GM23248 (cell line): ENCODE results near the gene FAM83G. TPM values are rescaled to one million over a fixed set of nuclear protein-coding genes. Genes with fewer than 3 reads are reported as not detected.

Experiments
- DNase-seq: peaks from one replicate; pipeline ENCODE4 v3.0.0-alpha.2; 2015
- H2AFZ ChIP-seq: fragments of 200-600 bp; sonication (generic); 2 replicates; pipeline ENCODE4 v1.6.1; 2016; ENCODE audit warnings: antibody characterized with exemption
- H3F3A ChIP-seq: fragments of 200-600 bp; sonication (generic); 2 replicates; pipeline ENCODE4 v1.6.1; 2016; ENCODE audit warnings: mild to moderate bottlenecking, antibody characterized with exemption, mixed run types; ENCODE audit not compliant: insufficient read depth
- H3K27ac ChIP-seq: fragments of 200-600 bp; sonication (generic); 2 replicates; pipeline ENCODE4 v1.5.1; 2016; ENCODE audit warnings: mild to moderate bottlenecking
- H3K27me3 ChIP-seq: fragments of 200-600 bp; sonication (generic); replicated peaks from 2 replicates; pipeline ENCODE4 v1.6.1; 2016; ENCODE audit warnings: mild to moderate bottlenecking; ENCODE audit not compliant: insufficient read depth
- H3K36me3 ChIP-seq: fragments of 200-600 bp; sonication (generic); 2 replicates; pipeline ENCODE4 v1.6.1; 2016; ENCODE audit warnings: low read depth, mild to moderate bottlenecking
- H3K4me1 ChIP-seq: fragments of 200-600 bp; sonication (generic); 2 replicates; pipeline ENCODE4 v1.6.1; 2016; ENCODE audit warnings: mild to moderate bottlenecking; ENCODE audit not compliant: insufficient read depth
- H3K4me2 ChIP-seq: fragments of 200-600 bp; sonication (generic); one replicate; pipeline ENCODE4 v1.6.1; 2016; ENCODE audit warnings: mild to moderate bottlenecking; ENCODE audit not compliant: unreplicated experiment
- H3K4me3 ChIP-seq: fragments of 200-600 bp; sonication (generic); 2 replicates; pipeline ENCODE4 v1.5.1; 2016; ENCODE audit warnings: mild to moderate bottlenecking
- H3K79me2 ChIP-seq: fragments of 200-600 bp; sonication (generic); 2 replicates; pipeline ENCODE4 v1.6.1; 2016; ENCODE audit warnings: mild to moderate bottlenecking; ENCODE audit not compliant: insufficient read depth
- H3K9ac ChIP-seq: fragments of 200-600 bp; sonication (generic); 2 replicates; pipeline ENCODE4 v1.6.1; 2016; ENCODE audit warnings: mild to moderate bottlenecking
- H3K9me2 ChIP-seq: fragments of 200-600 bp; sonication (generic); 2 replicates; pipeline ENCODE4 v1.6.1; 2016; ENCODE audit warnings: mixed run types, mild to moderate bottlenecking, moderate library complexity; ENCODE audit not compliant: insufficient read depth
- H3K9me3 ChIP-seq: fragments of 200-600 bp; sonication (generic); one replicate; pipeline ENCODE4 v1.6.1; 2017; ENCODE audit warnings: low read depth
- H4K20me1 ChIP-seq: fragments of 200-600 bp; sonication (generic); 2 replicates; pipeline ENCODE4 v1.6.0; 2016; ENCODE audit not compliant: insufficient read depth
- EZH2 ChIP-seq: fragments of 200-600 bp; sonication (generic); IDR thresholded peaks from 2 replicates; pipeline ENCODE4 v1.6.1; 2018; ENCODE audit warnings: antibody characterized with exemption, mild to moderate bottlenecking; ENCODE audit not compliant: insufficient read depth, poor library complexity, severe bottlenecking
- EZH2phosphoT487 ChIP-seq: fragments of 200-600 bp; sonication (generic); IDR thresholded peaks from 2 replicates; pipeline ENCODE4 v1.6.1; 2018; ENCODE audit warnings: antibody characterized with exemption, moderate library complexity, mild to moderate bottlenecking, low read depth; ENCODE audit not compliant: insufficient read depth
- WGBS, 2 experiments: methylation state at CpG; one replicate each; pipeline ENCODE4 v1.1.6; 2015 to 2017; ENCODE audit warnings: low lambda C conversion rate in 2 of 2, low coverage in 1 of 2; ENCODE audit errors: missing lambda C conversion rate in 2 of 2; 5-methylcytosine and 5-hydroxymethylcytosine counted together
- in situ Hi-C: fragments of 300-500 bp; cut with MboI; formaldehyde crosslinking; loops from 2 replicates; pipeline ENCODE4 v1.15.0; 2020
- polyA plus RNA-seq: library from polyadenylated mRNA; unstranded; fragments of >200 nt; fragmentation: Nextera tagmentation; extraction: Ambion mirVana; gene quantifications from 2 replicates; pipeline ENCODE4 v1.2.1, GENCODE V29; 2016
- total RNA-seq: library from RNA; depleted of rRNA; stranded (reverse); fragments of >200 nt; shearing (Covaris generic); gene quantifications from 2 replicates; pipeline ENCODE4 v1.2.3, GENCODE V29; 2014

Gene FAM83G
- total and polyA plus RNA-seq, 2 experiments from 2014 or later, result 8.9 to 26.2 TPM

DNA sequence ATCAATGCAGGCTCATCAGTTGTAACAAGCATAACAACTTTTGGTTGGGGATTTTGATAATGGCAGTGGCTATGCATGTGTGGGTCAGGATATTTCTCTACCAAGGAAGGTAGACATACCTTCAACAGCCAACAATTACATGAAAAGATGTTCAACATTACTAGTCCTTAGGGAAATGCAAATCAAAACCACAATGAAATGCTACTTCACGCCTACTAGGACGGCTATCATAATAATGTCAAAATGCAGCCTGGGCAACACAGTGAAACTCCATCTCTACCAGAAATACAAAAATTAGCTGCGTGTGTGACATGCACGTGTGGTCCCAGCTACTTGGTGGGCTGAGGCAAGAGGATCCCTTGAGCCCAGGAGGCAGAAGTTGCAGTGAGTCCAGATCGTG, 59.9 kb downstream of the FAM83G start:
- H3K4me1 ChIP-seq, result no peaks in the 10 kb centered on the region
- in situ Hi-C loops, result no loop called here
- no peak overlapping the region for H3K4me3 ChIP-seq
- H4K20me1 ChIP-seq, result no peaks in the 10 kb centered on the region
- H3K4me2 ChIP-seq, result no peak overlapping the region
- H3K9ac ChIP-seq, result no peak overlapping the region
- WGBS, 2 experiments, result 57 to 63% methylated on average over 5 of the region's 5 CpGs
- no peaks in the 10 kb centered on the region for H3K9me2 ChIP-seq
- TF ChIP-seq EZH2phosphoT487, result no peak
- no peak for TF ChIP-seq EZH2
- H3K36me3 ChIP-seq, result no peaks in the 10 kb centered on the region
- H3K27me3 ChIP-seq, result peaks cover 26% of the 10 kb centered on the region
- H3F3A ChIP-seq, result no peaks in the 10 kb centered on the region
- H3K79me2 ChIP-seq, result no peaks in the 10 kb centered on the region
- DNase-seq, result no peak
- H2AFZ ChIP-seq, result no peak overlapping the region
- no peak overlapping the region for H3K27ac ChIP-seq
- H3K9me3 ChIP-seq, result no peaks in the 10 kb centered on the region

DNA sequence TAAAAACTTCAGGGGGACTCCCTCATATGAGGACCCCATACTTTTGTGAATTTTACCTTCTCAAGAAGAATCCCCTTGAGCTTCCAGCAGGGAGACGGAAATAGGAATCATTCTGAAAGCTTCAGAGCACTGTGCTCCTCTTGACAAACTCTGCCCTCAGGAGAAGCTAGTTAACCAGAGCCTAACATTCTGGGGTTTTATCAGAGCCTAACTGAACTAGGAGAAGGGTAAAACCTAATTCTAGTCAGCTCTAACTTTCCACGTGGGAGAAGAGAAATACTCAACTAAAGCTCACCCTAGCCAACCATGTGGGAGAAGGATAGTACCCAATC, 65.9 kb downstream of the FAM83G start:
- in situ Hi-C loops, result loop anchor here (10.0 kb wide), 1 partner anchor 56 kb away; no protein-coding TSS in a partner anchor
- no peak for TF ChIP-seq EZH2
- TF ChIP-seq EZH2phosphoT487, result no peak
- Histone ChIP-seq H3K9me2 (no peaks in the 10 kb centered on the region), H3K9ac (no peak overlapping the region), H2AFZ (no peak overlapping the region), H3K79me2 (no peaks in the 10 kb centered on the region), H3K4me2 (no peak overlapping the region), H3K4me3 (no peak overlapping the region), H4K20me1 (no peaks in the 10 kb centered on the region), H3K36me3 (no peaks in the 10 kb centered on the region), H3K4me1 (no peaks in the 10 kb centered on the region), H3K9me3 (no peaks in the 10 kb centered on the region), H3K27me3 (peaks cover 9% of the 10 kb centered on the region), H3F3A (no peaks in the 10 kb centered on the region), H3K27ac (no peak overlapping the region)
- no peak for DNase-seq
- 67 to 79% methylated on average over 2 of the region's 2 CpGs for WGBS, 2 experiments

DNA sequence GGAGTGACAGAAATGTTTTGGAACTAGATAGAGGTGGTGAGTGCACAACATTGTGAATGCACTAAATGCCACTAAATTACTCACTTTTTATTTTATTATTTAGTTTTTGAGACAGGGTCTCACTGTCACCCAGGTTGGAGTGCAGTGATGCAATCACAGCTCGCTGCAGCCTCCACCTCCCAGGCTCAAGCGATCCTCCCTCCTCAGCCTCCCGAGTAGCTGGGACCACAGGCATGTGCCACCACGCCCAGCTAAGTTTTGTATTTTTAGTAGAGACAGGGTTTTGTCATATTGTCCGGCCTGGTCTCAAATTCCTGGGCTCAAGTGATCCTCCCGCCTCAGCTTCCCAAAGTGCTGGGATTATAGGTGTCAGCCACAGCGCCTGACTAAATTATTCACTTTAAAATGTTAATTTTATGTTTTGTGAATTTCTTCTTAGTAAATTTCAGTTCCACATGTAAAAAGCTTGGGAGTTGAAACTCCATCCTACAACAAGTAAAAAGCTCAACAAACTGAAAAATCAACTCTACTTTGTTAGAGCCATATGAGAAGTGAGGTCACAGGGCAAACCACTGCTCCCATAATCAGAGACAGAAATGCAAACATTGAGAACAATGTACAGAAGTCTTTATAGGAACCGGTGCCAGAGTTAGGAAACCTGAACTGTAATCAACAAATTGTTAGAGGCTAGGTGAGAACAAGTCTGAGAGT, 66.4 kb downstream of the FAM83G start:
- Histone ChIP-seq H3F3A (no peaks in the 10 kb centered on the region), H2AFZ (no peak overlapping the region), H3K9me2 (no peaks in the 10 kb centered on the region), H3K79me2 (no peaks in the 10 kb centered on the region), H4K20me1 (no peaks in the 10 kb centered on the region), H3K27ac (no peak overlapping the region), H3K9me3 (no peaks in the 10 kb centered on the region), H3K4me1 (no peaks in the 10 kb centered on the region), H3K4me2 (no peak overlapping the region), H3K9ac (no peak overlapping the region), H3K27me3 (peaks cover 9% of the 10 kb centered on the region), H3K4me3 (no peak overlapping the region), H3K36me3 (no peaks in the 10 kb centered on the region)
- DNase-seq, result no peak
- WGBS, 2 experiments, result 81 to 83% methylated on average over 8 of the region's 8 CpGs
- in situ Hi-C loops, result loop anchor here (10.0 kb wide), 1 partner anchor 57 kb away; no protein-coding TSS in a partner anchor
- TF ChIP-seq EZH2, result no peak
- no peak for TF ChIP-seq EZH2phosphoT487

DNA sequence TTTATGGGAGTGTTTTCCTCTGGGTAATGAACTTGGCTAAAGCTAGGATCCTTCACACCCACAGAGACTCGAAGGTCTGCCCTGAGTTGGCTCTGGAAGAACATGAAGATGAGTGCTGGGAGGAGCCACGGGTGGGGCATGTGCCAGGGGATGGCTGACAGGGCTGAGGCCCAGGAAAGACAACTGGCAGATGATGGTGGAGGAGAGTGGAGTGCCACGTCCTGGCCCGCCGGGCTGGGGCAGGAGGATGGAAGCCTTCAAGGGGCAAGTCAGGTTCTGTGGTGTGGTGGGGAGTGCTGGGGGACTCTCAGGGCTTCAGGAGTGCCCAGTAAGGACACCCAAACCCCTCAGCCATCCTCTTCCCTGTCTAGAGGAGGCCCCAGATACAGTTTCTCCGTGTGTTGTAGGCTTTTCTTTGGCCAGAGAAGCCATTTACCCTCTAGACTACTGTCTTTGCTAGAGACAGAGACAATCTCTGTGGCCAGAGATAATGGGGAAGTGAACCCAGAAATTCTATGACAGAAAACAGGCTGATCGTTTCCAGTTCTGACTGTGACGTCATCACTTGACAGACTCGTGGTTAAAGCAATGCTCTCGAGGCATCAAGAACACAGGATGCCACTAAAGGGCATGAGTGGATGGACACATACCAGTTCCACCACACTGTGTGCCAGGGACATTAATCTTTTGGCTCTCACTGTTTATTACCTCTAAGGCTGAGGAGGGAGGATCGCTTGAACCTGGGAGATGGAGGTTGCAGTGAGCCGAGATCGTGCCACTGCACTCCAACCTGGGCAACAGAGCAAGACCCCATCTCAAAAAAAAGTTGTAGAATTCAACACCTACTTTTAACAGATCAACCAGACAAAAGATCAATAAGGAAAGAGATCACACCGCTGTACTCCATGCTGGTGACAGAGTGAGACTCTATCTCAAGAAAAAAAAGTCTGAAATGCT, 71.2 kb downstream of the FAM83G start:
- Histone ChIP-seq H3K4me2 (no peak overlapping the region), H3K27me3 (peaks cover 3% of the 10 kb centered on the region; the same call in 1 of the 2 replicates), H3K79me2 (no peaks in the 10 kb centered on the region), H3K4me1 (no peaks in the 10 kb centered on the region), H3K9ac (no peak overlapping the region), H3K36me3 (peaks cover 11% of the 10 kb centered on the region), H3K9me3 (no peaks in the 10 kb centered on the region), H3K4me3 (no peak overlapping the region), H4K20me1 (no peaks in the 10 kb centered on the region), H3K27ac (no peak overlapping the region), H2AFZ (no peak overlapping the region), H3F3A (no peaks in the 10 kb centered on the region), H3K9me2 (no peaks in the 10 kb centered on the region)
- no peak for DNase-seq
- TF ChIP-seq EZH2phosphoT487 (no peak), EZH2 (no peak)
- in situ Hi-C loops, result loop anchor here (10.0 kb wide), 1 partner anchor 61 kb away; no protein-coding TSS in a partner anchor
- 72 to 73% methylated on average over 14 of the region's 14 CpGs for WGBS, 2 experiments
